Activated CD4-positive, alpha-beta T cell treated with anti-CD3 and anti-CD28 coated beads, Interleukin-2, amount 10 ng/mL, durations not matched to agents 7 days and 5 days (primary cell): ENCODE data around the gene PYDC1. TPM values are rescaled to one million over a fixed set of nuclear protein-coding genes. Genes with fewer than 3 reads are reported as not detected.

Experiments used
- CTCF ChIA-PET: fragments of 350-600 bp; sonication (Branson Sonifier 250); formaldehyde crosslinking; loops from one replicate; lab custom pipeline; 2021; ENCODE audit warnings: antibody characterized with exemption; lab: Charles Lee
- POLR2A ChIA-PET: fragments of 350-600 bp; sonication (Branson Sonifier 250); formaldehyde crosslinking; loops from one replicate; lab custom pipeline; 2021; ENCODE audit warnings: antibody characterized with exemption; lab: Charles Lee
- DNase-seq: peaks from one replicate; pipeline ENCODE4 v3.0.0-alpha.2; 2020
- H3K27ac Mint-ChIP-seq: one replicate; pipeline ENCODE4 v1.8.0; 2021; ENCODE audit warnings: mild to moderate bottlenecking, moderate library complexity, mixed read lengths
- H3K27me3 Mint-ChIP-seq: one replicate; pipeline ENCODE4 v1.8.0; 2021; ENCODE audit warnings: mixed read lengths
- H3K36me3 Mint-ChIP-seq: one replicate; pipeline ENCODE4 v1.8.0; 2021; ENCODE audit warnings: low read depth, mixed read lengths
- H3K4me1 Mint-ChIP-seq: one replicate; pipeline ENCODE4 v1.8.0; 2021; ENCODE audit warnings: mixed read lengths
- H3K4me3 Mint-ChIP-seq: one replicate; pipeline ENCODE4 v1.8.0; 2021; ENCODE audit warnings: mild to moderate bottlenecking, moderate library complexity, mixed read lengths
- H3K9me3 Mint-ChIP-seq: one replicate; pipeline ENCODE4 v1.8.0; 2021; ENCODE audit warnings: mixed read lengths
- total RNA-seq, 2 experiments: library from RNA; stranded (reverse); gene quantifications; one replicate each; pipeline ENCODE4 v1.2.3, GENCODE V29; 2021

Gene PYDC1
- total RNA-seq, 2 experiments from 2014 or later: not detected

DNA sequence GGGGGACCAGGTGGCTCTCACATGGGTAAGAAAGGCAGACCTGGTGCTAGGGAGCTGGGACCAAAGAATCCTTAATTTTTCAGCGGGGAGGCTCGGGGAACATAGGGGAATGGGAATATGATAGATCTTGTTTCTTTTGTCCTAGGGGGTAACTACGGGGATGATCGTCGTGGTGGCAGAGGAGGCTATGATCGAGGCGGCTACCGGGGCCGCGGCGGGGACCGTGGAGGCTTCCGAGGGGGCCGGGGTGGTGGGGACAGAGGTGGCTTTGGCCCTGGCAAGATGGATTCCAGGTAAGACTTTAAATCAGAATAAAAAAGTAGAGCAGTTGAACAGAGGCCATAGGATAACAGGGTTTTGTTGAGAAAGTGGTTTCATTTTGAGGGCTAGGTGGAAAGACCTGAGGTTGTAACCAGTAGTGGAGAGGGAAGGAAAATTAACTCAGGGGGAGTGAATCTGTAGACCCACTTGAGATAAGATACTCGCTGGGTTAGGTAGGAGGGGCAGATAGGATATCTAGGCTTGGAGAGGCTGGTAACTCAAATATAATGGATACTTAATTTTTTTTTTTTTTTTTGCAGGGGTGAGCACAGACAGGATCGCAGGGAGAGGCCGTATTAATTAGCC lies 26.0 kb downstream of the PYDC1 start:
- Mint-ChIP-seq H3K27me3 (no peaks in the 10 kb centered on the region), H3K9me3 (no peaks in the 10 kb centered on the region), H3K4me1 (peaks cover 69% of the 10 kb centered on the region), H3K27ac (no peak overlapping the region), H3K36me3 (peaks cover 87% of the 10 kb centered on the region), H3K4me3 (no peak overlapping the region)
- no peak for DNase-seq
- ChIA-PET POLR2A (no interaction called here), CTCF (interaction anchor here (1.1 to 2.3 kb wide), 3 partner anchors 10 to 187 kb away, joined by 4 to 8 read pairs (median 5); partner anchors contain the start of gene FUS)

DNA sequence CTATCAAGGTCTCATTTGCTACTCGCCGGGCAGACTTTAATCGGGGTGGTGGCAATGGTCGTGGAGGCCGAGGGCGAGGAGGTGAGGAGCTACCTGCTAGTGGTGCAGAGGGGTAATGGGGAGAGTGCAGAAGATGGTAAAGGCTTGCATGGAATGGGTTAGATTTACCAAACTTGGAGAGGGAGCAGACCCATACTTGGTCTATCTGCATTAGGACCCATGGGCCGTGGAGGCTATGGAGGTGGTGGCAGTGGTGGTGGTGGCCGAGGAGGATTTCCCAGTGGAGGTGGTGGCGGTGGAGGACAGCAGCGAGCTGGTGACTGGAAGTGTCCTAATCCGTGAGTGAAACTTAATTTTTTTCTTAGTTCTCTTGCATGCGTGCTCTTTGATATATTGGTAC lies 26.9 kb downstream of the PYDC1 start:
- CTCF ChIA-PET: interaction anchor here (0.6 to 2.3 kb wide), 9 partner anchors 8 to 253 kb away, joined by 3 to 9 read pairs (median 4); partner anchors contain the start of gene FUS
- peaks cover 76% of the 10 kb centered on the region for H3K4me1 Mint-ChIP-seq
- DNase-seq: no peak
- peaks cover 91% of the 10 kb centered on the region for H3K36me3 Mint-ChIP-seq
- POLR2A ChIA-PET: interaction anchor here (0.7 to 1.5 kb wide), 3 partner anchors 7 to 509 kb away, joined by 3 to 6 read pairs (median 4); no protein-coding TSS in a partner anchor
- H3K4me3 Mint-ChIP-seq: no peak overlapping the region
- H3K27ac Mint-ChIP-seq: peak overlapping the region; percentile 51
- H3K9me3 Mint-ChIP-seq: no peaks in the 10 kb centered on the region
- H3K27me3 Mint-ChIP-seq: no peaks in the 10 kb centered on the region

DNA sequence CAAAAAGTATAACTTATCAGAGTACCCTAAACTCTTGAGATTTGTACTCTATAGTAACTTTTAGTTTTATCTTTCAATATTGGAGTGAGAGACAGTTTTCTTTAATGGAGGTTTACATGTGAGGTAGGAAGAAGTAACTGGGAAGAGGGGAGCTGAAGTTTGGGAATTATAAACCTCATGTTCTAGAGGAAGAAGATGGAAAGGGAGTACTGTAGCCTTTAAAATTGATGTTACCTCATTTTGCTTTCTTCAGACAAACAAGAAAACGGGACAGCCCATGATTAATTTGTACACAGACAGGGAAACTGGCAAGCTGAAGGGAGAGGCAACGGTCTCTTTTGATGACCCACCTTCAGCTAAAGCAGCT lies 27.5 kb downstream of the PYDC1 start:
- ChIA-PET POLR2A (interaction anchor here (0.7 to 1.5 kb wide), 3 partner anchors 8 to 509 kb away, joined by 3 to 6 read pairs (median 4); no protein-coding TSS in a partner anchor), CTCF (interaction anchor here (0.6 to 2.3 kb wide), 8 partner anchors 9 to 254 kb away, joined by 3 to 9 read pairs (median 4); partner anchors contain the start of gene FUS)
- Mint-ChIP-seq H3K27ac (peak overlapping the region; percentile 3), H3K9me3 (no peaks in the 10 kb centered on the region), H3K27me3 (no peaks in the 10 kb centered on the region), H3K36me3 (peaks cover 93% of the 10 kb centered on the region), H3K4me1 (peaks cover 77% of the 10 kb centered on the region), H3K4me3 (no peak overlapping the region)
- DNase-seq: no peak

DNA sequence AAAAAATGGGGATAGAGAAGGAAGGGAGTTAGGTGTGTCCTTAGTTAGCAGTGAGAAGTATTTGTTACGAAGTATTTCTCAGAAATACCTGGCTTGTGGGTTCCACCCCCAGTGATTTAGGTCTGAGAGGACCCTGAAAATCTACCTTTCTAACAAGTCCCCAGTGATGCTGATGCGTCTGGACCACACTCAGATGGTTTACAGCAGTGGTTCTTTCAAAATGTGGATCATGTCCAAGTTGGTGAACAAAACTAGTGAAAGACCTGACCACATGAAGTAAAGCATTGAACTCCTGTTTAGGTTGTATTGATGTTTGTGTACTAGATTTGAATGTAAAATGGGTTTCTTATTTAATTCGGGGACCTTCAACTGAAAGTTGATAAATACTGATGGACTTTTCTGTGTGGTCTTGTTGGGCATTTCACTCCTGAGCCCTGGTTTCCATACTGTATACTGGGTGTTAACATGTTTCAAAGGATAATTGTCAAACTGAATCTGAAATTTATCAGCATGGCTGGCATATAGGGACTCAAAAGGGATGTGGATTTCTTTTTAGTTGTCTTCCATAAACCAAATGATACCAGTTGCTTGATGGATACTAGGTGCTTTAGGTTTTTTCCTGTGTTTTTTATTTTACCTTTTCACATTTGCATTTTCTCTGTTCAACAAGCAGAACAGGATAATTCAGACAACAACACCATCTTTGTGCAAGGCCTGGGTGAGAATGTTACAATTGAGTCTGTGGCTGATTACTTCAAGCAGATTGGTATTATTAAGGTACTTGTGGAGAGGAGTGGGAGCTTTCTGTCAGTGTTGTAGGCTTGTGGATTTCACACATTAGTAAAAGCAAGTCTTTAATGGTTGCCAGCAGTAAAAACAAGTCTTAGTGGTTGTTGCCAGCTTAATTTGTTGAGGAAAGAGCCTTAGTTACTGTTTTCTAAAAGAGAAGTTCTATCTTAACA lies 28.2 kb downstream of the PYDC1 start:
- H3K4me3 Mint-ChIP-seq: no peak overlapping the region
- peaks cover 91% of the 10 kb centered on the region for H3K36me3 Mint-ChIP-seq
- ChIA-PET POLR2A (interaction anchor here (1.4 to 1.5 kb wide), 2 partner anchors 8 to 9 kb away, joined by 4 to 6 read pairs; no protein-coding TSS in a partner anchor), CTCF (interaction anchor here (1.0 to 2.4 kb wide), 4 partner anchors 10 to 255 kb away, joined by 3 to 9 read pairs (median 6); no protein-coding TSS in a partner anchor)
- peak overlapping the region; percentile 54 for H3K27ac Mint-ChIP-seq
- H3K27me3 Mint-ChIP-seq: no peaks in the 10 kb centered on the region
- peaks cover 82% of the 10 kb centered on the region for H3K4me1 Mint-ChIP-seq
- H3K9me3 Mint-ChIP-seq: no peaks in the 10 kb centered on the region
- no peak for DNase-seq

DNA sequence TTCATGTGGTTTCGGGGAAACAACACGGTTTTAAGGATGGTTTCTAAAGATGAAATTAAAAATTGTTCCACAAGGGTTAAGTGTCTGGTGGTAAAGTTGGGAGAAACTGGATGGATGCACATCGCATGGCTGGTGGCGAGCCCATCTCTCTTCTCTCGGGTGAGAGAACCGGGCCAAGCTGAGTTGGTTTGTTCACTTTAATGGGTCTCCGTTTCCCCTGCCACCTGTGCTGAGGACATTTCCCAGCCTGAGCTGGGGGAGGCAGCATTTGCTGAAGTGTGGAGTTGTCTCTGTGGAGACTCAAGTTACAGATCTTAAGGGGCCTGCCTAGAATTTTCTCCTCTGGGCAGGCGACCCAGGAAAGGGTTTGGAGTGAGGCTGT lies 29.1 kb downstream of the PYDC1 start:
- DNase-seq: no peak
- ChIA-PET CTCF (interaction anchor here (0.8 to 2.4 kb wide), 3 partner anchors 11 to 255 kb away, joined by 3 to 8 read pairs (median 3); partner anchors contain the start of gene ZNF843), POLR2A (no interaction called here)
- Mint-ChIP-seq H3K27ac (no peak overlapping the region), H3K4me3 (no peak overlapping the region), H3K4me1 (peaks cover 87% of the 10 kb centered on the region), H3K9me3 (no peaks in the 10 kb centered on the region), H3K36me3 (peaks cover 93% of the 10 kb centered on the region), H3K27me3 (no peaks in the 10 kb centered on the region)

DNA sequence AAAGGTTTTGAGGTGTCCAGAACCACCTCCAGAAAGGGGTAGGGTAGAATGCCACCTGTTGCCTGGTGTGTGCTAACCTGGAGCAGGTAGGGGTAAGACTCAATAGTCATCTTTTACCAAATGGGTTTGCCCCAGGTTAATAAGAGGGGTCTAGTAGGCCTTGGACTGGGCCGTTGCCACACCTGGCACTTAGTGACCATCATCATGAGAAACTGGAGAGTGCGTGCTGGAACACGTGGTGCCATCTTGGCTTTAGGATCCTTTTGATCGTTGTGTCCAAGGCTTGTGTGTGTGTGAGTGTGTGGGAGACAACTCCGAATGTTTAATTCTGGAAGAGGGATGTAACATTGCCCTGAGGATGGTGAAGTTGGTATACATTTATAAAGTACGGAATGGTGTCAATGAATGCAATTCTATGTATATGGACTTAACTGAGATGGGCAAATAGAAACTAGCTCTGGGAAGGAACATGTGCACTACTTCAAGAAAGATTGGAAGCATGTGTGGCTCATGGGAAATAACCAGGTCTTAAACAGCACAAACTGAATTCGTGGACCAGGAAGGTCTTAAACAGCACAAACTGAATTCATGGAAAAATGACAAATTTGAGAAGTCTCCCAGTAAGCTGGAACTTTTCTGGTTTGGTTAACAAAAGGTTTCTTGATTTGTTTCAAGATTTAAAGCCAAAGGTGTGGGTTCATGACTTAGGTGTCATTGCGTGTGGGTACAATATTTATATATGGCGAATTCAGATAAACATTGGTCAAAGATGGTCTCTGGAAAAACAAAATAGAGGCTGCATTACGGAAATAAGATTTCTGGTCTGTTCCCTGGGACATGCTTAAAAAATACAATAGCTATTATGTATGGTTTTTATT lies 29.8 kb downstream of the PYDC1 start:
- ChIA-PET POLR2A (no interaction called here), CTCF (interaction anchor here (0.8 to 2.4 kb wide), 3 partner anchors 11 to 256 kb away, joined by 3 to 8 read pairs (median 3); partner anchors contain the start of gene ZNF843)
- Mint-ChIP-seq H3K9me3 (no peaks in the 10 kb centered on the region), H3K36me3 (peaks cover 98% of the 10 kb centered on the region), H3K4me1 (peaks cover 93% of the 10 kb centered on the region), H3K4me3 (no peak overlapping the region), H3K27ac (peak overlapping the region; percentile 16), H3K27me3 (no peaks in the 10 kb centered on the region)
- no peak for DNase-seq

DNA sequence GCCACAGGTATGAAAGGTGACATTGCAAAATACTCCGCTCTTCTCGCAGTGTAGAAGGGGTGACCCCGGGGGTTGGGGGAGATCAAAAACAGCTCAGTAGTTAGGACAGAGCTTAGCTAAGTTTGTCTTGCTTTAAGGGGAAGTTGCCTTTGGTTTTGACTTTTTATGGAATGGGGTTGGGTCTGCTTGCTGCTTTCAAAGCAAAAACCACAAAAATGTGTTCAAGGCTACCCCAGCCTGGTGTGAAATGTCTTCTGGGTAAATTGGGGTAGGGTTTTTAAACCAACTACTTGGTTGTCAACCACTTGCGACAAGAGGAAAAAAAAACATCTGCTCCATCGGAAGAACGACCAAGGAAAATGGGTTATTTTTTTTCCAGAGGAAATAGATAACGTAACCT lies 30.8 kb downstream of the PYDC1 start:
- ChIA-PET POLR2A (no interaction called here), CTCF (interaction anchor here (2.4 kb wide), 1 partner anchor 12 kb away, joined by 8 read pairs; no protein-coding TSS in a partner anchor)
- peaks cover 97% of the 10 kb centered on the region for H3K36me3 Mint-ChIP-seq

DNA sequence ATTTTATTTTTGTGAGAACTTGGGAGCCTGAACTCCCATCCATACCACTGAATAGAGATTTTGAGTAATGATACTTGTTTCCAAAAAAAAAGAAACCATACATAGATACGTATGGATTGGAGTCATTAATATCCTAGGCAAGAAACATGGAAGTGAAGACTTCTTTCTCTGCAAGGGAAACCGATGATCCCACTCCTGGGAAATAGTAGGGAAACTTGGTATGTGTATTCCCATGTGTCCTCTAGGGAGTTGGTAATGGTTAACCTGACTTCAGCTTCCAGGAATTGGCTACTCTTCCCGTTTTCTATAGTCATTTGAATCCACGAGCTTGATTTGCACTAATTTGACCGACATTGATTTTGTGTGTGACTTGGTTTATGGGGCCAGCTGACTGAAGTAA lies 31.6 kb downstream of the PYDC1 start:
- no peaks in the 10 kb centered on the region for H3K27me3 Mint-ChIP-seq
- peak overlapping the region; percentile 45 for H3K4me3 Mint-ChIP-seq
- no peaks in the 10 kb centered on the region for H3K9me3 Mint-ChIP-seq
- POLR2A ChIA-PET: no interaction called here
- peaks cover 81% of the 10 kb centered on the region for H3K4me1 Mint-ChIP-seq
- DNase-seq: no peak
- CTCF ChIA-PET: interaction anchor here (1.5 kb wide), 1 partner anchor 10 kb away, joined by 4 read pairs; no protein-coding TSS in a partner anchor
- H3K27ac Mint-ChIP-seq: peak overlapping the region; percentile 83
- H3K36me3 Mint-ChIP-seq: peaks cover 96% of the 10 kb centered on the region

More for the DNA sequence above, 30.8 kb downstream of the PYDC1 start:
- no peaks in the 10 kb centered on the region for H3K9me3 Mint-ChIP-seq
- peak; percentile 34 for DNase-seq
- peaks cover 86% of the 10 kb centered on the region for H3K4me1 Mint-ChIP-seq
- H3K27me3 Mint-ChIP-seq: no peaks in the 10 kb centered on the region
- H3K27ac Mint-ChIP-seq: peak overlapping the region; percentile 83
- H3K4me3 Mint-ChIP-seq: peak overlapping the region; percentile 37

DNA sequence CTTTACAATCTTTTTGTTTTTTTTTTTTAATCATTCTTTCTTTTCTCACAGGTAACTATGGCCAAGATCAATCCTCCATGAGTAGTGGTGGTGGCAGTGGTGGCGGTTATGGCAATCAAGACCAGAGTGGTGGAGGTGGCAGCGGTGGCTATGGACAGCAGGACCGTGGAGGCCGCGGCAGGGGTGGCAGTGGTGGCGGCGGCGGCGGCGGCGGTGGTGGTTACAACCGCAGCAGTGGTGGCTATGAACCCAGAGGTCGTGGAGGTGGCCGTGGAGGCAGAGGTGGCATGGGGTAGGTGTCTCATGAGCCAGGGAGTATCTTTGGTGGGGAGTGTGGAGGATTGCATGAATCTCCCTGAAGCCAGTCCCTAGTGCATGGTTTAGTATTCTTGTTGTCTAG lies 32.0 kb downstream of the PYDC1 start:
- Mint-ChIP-seq H3K36me3 (peaks cover 92% of the 10 kb centered on the region), H3K4me3 (peak overlapping the region; percentile 45), H3K4me1 (peaks cover 76% of the 10 kb centered on the region), H3K9me3 (no peaks in the 10 kb centered on the region), H3K27me3 (no peaks in the 10 kb centered on the region), H3K27ac (peak overlapping the region; percentile 83)
- CTCF ChIA-PET: interaction anchor here (1.5 kb wide), 1 partner anchor 10 kb away, joined by 4 read pairs; no protein-coding TSS in a partner anchor
- POLR2A ChIA-PET: no interaction called here
- no peak for DNase-seq

DNA sequence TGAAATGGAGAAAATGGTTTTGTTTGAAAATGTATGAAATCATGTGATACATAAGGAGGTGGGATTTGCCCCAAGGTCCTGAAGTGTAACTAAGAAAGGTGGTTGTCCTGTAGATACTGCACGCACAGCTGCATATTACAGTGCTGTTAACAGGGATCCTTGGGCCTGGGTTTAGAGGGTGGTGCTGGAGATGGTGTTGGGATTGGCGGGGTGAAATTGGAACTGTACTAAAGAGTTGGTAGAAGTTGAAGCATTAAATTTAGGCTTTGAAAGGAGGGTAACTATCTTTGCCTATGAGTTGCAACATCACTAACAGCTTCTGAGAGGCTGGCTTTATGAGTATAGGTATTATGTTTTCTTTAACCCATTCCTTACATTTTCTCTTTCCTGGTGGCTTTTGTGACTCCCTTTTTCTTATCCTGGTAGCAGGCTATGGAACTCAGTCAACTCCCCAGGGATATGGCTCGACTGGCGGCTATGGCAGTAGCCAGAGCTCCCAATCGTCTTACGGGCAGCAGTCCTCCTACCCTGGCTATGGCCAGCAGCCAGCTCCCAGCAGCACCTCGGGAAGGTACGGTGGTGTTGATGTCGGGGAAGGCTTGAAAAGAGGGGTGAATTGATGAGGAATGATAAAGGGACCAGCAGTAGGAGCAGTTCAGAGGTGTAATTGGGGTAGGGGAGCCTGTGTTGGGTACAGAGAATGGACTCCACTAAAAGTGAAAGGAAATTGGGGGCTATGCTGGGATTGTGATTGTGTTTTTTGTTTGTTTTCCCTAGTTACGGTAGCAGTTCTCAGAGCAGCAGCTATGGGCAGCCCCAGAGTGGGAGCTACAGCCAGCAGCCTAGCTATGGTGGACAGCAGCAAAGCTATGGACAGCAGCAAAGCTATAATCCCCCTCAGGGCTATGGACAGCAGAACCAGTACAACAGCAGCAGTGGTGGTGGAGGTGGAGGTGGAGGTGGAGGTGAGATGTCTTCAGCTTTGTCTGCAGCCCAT lies 33.2 kb downstream of the PYDC1 start:
- Mint-ChIP-seq H3K4me1 (peaks cover 68% of the 10 kb centered on the region), H3K27ac (no peak overlapping the region), H3K36me3 (peaks cover 80% of the 10 kb centered on the region), H3K4me3 (peak overlapping the region; percentile 89), H3K9me3 (no peaks in the 10 kb centered on the region), H3K27me3 (no peaks in the 10 kb centered on the region)
- CTCF ChIA-PET: interaction anchor here (0.9 to 1.5 kb wide), 3 partner anchors 12 to 17 kb away, joined by 3 to 4 read pairs (median 4); no protein-coding TSS in a partner anchor
- no peak for DNase-seq
- POLR2A ChIA-PET: interaction anchor here (0.6 kb wide), 1 partner anchor 27 kb away, joined by 3 read pairs; no protein-coding TSS in a partner anchor
